Neural cell (in vitro differentiated cells): ENCODE measurements around the gene C2CD3. TPM values are rescaled to one million over a fixed set of nuclear protein-coding genes. Genes with fewer than 3 reads are reported as not detected.

ENCODE experiments used
- H2AFZ ChIP-seq: fragments of 200-600, 300-800 bp; sonication (generic), shearing (Covaris generic); 2 replicates; pipeline ENCODE4 v1.6.0; 2014; ENCODE audit warnings: low read depth, mild to moderate bottlenecking, antibody characterized with exemption, low read length, moderate library complexity
- H3F3A ChIP-seq: fragments of 200-600 bp; shearing (Covaris generic); 2 replicates; pipeline ENCODE4 v1.6.1; 2016; ENCODE audit warnings: mild to moderate bottlenecking, moderate library complexity, mixed read lengths, antibody characterized with exemption, low read length; ENCODE audit not compliant: insufficient read depth, poor library complexity, severe bottlenecking
- H3K27ac ChIP-seq: fragments of 200-600, 300-800 bp; sonication (generic), shearing (Covaris generic); 2 replicates; pipeline ENCODE4 v1.5.1; 2014; ENCODE audit warnings: mild to moderate bottlenecking, low read length, moderate library complexity
- H3K27me3 ChIP-seq: fragments of 300-800, 200-600 bp; sonication (generic), shearing (Covaris generic); 2 replicates; pipeline ENCODE4 v1.6.0; 2014; ENCODE audit warnings: mild to moderate bottlenecking, low read depth, low read length, moderate library complexity; ENCODE audit not compliant: insufficient read depth
- H3K36me3 ChIP-seq: fragments of 300-800, 200-600 bp; sonication (generic), shearing (Covaris generic); 2 replicates; pipeline ENCODE4 v1.5.1; 2014; ENCODE audit warnings: mild to moderate bottlenecking, antibody characterized with exemption, low read length, moderate library complexity; ENCODE audit not compliant: insufficient read depth
- H3K4me2 ChIP-seq: fragments of 300-800, 200-600 bp; sonication (generic), shearing (Covaris generic); 2 replicates; pipeline ENCODE4 v1.6.0; 2014; ENCODE audit warnings: mild to moderate bottlenecking, low read length
- H3K4me3 ChIP-seq: fragments of 300-800, 200-600 bp; sonication (generic), shearing (Covaris generic); 2 replicates; pipeline ENCODE4 v1.5.1; 2014; ENCODE audit warnings: mild to moderate bottlenecking, low read length, moderate library complexity
- H3K79me2 ChIP-seq: fragments of 200-600 bp; shearing (Covaris generic); replicated peaks from 2 replicates; pipeline ENCODE4 v1.6.0; 2014; ENCODE audit warnings: mild to moderate bottlenecking, low read length, moderate library complexity; ENCODE audit not compliant: insufficient read depth
- H3K9ac ChIP-seq: fragments of 300-800, 200-600 bp; sonication (generic), shearing (Covaris generic); 2 replicates; pipeline ENCODE4 v1.6.1; 2016; ENCODE audit warnings: mild to moderate bottlenecking, low read length, mixed read lengths
- H3K9me2 ChIP-seq: fragments of 200-600 bp; shearing (Covaris generic); 2 replicates; pipeline ENCODE4 v1.6.1; 2016; ENCODE audit warnings: mild to moderate bottlenecking, low read length, mixed read lengths; ENCODE audit not compliant: insufficient read depth
- H3K9me3 ChIP-seq: fragments of 200-600, 300-800 bp; sonication (generic), shearing (Covaris generic); 2 replicates; pipeline ENCODE4 v1.6.1; 2016; ENCODE audit warnings: mild to moderate bottlenecking, mixed run types, low read length, moderate library complexity, mixed read lengths
- H4K20me1 ChIP-seq: fragments of 200-600 bp; shearing (Covaris generic); 2 replicates; pipeline ENCODE4 v1.6.1; 2016; ENCODE audit warnings: mild to moderate bottlenecking, mixed run types; ENCODE audit not compliant: insufficient read depth
- CTCF ChIP-seq: fragments of 450-650 bp; IDR thresholded peaks from 2 replicates; pipeline ENCODE4 v1.5.1; 2014; ENCODE audit warnings: antibody characterized with exemption, mild to moderate bottlenecking, moderate library complexity; ENCODE audit not compliant: poor library complexity, severe bottlenecking
- EP300 ChIP-seq: fragments of 450-650 bp; conservative IDR thresholded peaks from 2 replicates; pipeline ENCODE4 v1.6.1; 2014; ENCODE audit warnings: antibody characterized with exemption, mild to moderate bottlenecking, moderate library complexity; ENCODE audit not compliant: poor library complexity, severe bottlenecking
- EZH2 ChIP-seq: fragments of 200-600, 300-800 bp; shearing (Covaris generic), sonication (generic); IDR thresholded peaks from 2 replicates; pipeline ENCODE4 v1.6.1; 2014; ENCODE audit warnings: antibody characterized with exemption, low read length, borderline replicate concordance, mild to moderate bottlenecking; ENCODE audit not compliant: insufficient read depth, poor library complexity, severe bottlenecking
- MXI1 ChIP-seq: fragments of 450-650 bp; conservative IDR thresholded peaks from 2 replicates; pipeline ENCODE4 v1.6.1; 2014; ENCODE audit warnings: antibody characterized with exemption, mild to moderate bottlenecking; ENCODE audit not compliant: poor library complexity, severe bottlenecking
- POLR2AphosphoS5 ChIP-seq: IDR thresholded peaks from 2 replicates; pipeline ENCODE4 v1.6.1; 2012
- RAD21 ChIP-seq: fragments of 450-650 bp; conservative IDR thresholded peaks from 2 replicates; pipeline ENCODE4 v1.6.1; 2014; ENCODE audit warnings: antibody characterized with exemption, mild to moderate bottlenecking, moderate library complexity
- REST ChIP-seq: IDR thresholded peaks from 2 replicates; pipeline ENCODE4 v1.6.1; 2012; ENCODE audit warnings: borderline replicate concordance
- SMC3 ChIP-seq: fragments of 450-650 bp; conservative IDR thresholded peaks from 2 replicates; pipeline ENCODE4 v1.6.1; 2014; ENCODE audit warnings: antibody characterized with exemption, mild to moderate bottlenecking, moderate library complexity; ENCODE audit not compliant: poor library complexity
- TAF1 ChIP-seq: IDR thresholded peaks from 2 replicates; pipeline ENCODE4 v1.6.1; 2012; ENCODE audit warnings: low read depth
- polyA plus RNA-seq: library from polyadenylated mRNA; depleted of rRNA; stranded (reverse); fragments of >200 nt; gene quantifications from 2 replicates; pipeline ENCODE4 v1.2.3, GENCODE V29; 2014

The C2CD3 gene
- polyA plus RNA-seq, 1 donor from 2014 or later = 13.2 TPM

- no peaks in the 10 kb centered on the region for H3K9me2 ChIP-seq
- H4K20me1 ChIP-seq = no peaks in the 10 kb centered on the region
- no peak overlapping the region for H2AFZ ChIP-seq
- H3K4me2 ChIP-seq = no peak overlapping the region
- H3K79me2 ChIP-seq = no peaks in the 10 kb centered on the region
- no peaks in the 10 kb centered on the region for H3K27me3 ChIP-seq
- H3K9me3 ChIP-seq = no peaks in the 10 kb centered on the region
- no peaks in the 10 kb centered on the region for H3F3A ChIP-seq
- H3K36me3 ChIP-seq = no peaks in the 10 kb centered on the region
- H3K27ac ChIP-seq = no peak overlapping the region
- TF ChIP-seq POLR2AphosphoS5 (no peak), RAD21 (no peak), SMC3 (no peak), CTCF (no peak), EZH2 (no peak), REST (no peak), TAF1 (no peak), MXI1 (no peak), EP300 (no peak)
- no peak overlapping the region for H3K4me3 ChIP-seq
- H3K9ac ChIP-seq = no peak overlapping the region
These were observed 34.4 kb upstream of the C2CD3 start for GRCh38 chr11:74205181-74205580.

DNA sequence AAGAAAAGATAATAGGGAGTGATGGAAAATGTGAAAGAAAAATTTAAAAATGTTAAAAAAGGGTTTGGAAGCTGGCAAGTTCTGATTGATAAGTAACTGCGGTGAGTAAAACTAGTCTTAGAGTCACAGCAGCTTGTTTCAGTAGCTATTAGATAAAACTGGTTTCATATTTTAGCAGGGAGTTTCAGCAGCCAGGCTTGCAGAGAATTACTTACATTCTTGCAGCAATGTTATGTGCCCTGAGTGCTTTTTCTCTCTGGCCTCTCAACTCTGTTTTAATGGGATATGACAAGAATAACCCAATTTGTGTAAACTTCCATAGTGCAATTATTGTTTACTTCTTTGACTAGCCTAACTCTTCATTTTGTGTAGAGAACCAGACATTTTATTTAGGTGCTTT, 33.9 kb upstream of the C2CD3 start:
- Histone ChIP-seq H3K9ac (no peak overlapping the region), H4K20me1 (no peaks in the 10 kb centered on the region), H3K79me2 (no peaks in the 10 kb centered on the region), H3K27ac (no peak overlapping the region), H3K27me3 (no peaks in the 10 kb centered on the region), H3K9me3 (no peaks in the 10 kb centered on the region), H2AFZ (no peak overlapping the region), H3K4me2 (no peak overlapping the region), H3K9me2 (no peaks in the 10 kb centered on the region), H3K4me3 (no peak overlapping the region), H3K36me3 (no peaks in the 10 kb centered on the region), H3F3A (no peaks in the 10 kb centered on the region)
- TF ChIP-seq EP300 = no peak
- no peak for TF ChIP-seq SMC3
- no peak for TF ChIP-seq MXI1
- no peak for TF ChIP-seq TAF1
- TF ChIP-seq RAD21 = no peak
- TF ChIP-seq REST = no peak
- no peak for TF ChIP-seq EZH2
- TF ChIP-seq CTCF = no peak
- TF ChIP-seq POLR2AphosphoS5 = no peak
